A673 (cell line): ENCODE data around the gene DNAJC30.

Source experiments
- EZH2 ChIP-seq: fragments of 200-600 bp; sonication (generic); IDR thresholded peaks from 2 replicates; pipeline ENCODE4 v1.6.1; 2017; ENCODE audit warnings: borderline replicate concordance, low read depth, mild to moderate bottlenecking, mixed read lengths, antibody characterized with exemption, low read length; ENCODE audit not compliant: poor library complexity, severe bottlenecking
- TF ChIP-seq, protein P1 (sequence below): fragments of 300-800, 200-600 bp; sonication (generic); conservative IDR thresholded peaks from 2 replicates; pipeline ENCODE4 v1.5.1; 2017; ENCODE audit warnings: low read depth, mild to moderate bottlenecking, antibody characterized with exemption, low read length, moderate library complexity, mixed read lengths

DNA sequence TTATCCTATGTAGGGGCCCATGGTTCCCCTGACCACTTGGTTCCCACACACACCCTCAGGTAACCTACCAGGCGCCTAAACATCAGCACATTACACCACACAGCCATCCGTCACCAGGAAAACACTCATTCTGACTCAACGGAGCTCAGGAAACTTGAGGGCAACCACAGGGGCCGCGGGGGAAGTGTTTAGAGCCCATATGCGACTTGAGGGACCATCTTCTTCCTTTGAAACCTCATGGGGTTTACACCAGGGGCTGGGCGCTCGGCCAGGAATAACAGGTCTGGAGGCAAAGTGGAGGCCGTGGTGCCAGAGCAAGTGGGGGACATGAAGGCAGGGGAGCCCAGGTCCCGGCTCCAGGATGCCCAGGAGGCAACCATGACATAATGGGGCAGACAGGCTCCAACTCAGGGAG is 34.7 kb upstream of the DNAJC30 start:
- TF ChIP-seq, protein P1, sequence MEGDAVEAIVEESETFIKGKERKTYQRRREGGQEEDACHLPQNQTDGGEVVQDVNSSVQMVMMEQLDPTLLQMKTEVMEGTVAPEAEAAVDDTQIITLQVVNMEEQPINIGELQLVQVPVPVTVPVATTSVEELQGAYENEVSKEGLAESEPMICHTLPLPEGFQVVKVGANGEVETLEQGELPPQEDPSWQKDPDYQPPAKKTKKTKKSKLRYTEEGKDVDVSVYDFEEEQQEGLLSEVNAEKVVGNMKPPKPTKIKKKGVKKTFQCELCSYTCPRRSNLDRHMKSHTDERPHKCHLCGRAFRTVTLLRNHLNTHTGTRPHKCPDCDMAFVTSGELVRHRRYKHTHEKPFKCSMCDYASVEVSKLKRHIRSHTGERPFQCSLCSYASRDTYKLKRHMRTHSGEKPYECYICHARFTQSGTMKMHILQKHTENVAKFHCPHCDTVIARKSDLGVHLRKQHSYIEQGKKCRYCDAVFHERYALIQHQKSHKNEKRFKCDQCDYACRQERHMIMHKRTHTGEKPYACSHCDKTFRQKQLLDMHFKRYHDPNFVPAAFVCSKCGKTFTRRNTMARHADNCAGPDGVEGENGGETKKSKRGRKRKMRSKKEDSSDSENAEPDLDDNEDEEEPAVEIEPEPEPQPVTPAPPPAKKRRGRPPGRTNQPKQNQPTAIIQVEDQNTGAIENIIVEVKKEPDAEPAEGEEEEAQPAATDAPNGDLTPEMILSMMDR: no peak
- TF ChIP-seq EZH2: no peak
